ENCODE measurements around the gene THEM4.
"Not testable (repeated sequence)": the region's sequence is repeated elsewhere in the genome, so short reads cannot be mapped to it uniquely, and the experiment has no call there.

Gene THEM4

GRCh38 chr1:151935154-151935553, 25.8 kb upstream of the THEM4 start:
- DNase-seq: no peak

- DNase-seq: peak in 11 of 56 donors; percentile 1 to 52 (median 7)
Measured at GRCh38 chr1:151934048-151934493, 24.8 kb upstream of the THEM4 start.

GRCh38 chr1:151924691-151925587, 15.6 kb upstream of the THEM4 start:
- DNase-seq: no peak

GRCh38 chr1:151923422-151923821, 14.1 kb upstream of the THEM4 start:
- no peak for DNase-seq

GRCh38 chr1:151920149-151920548, 10.8 kb upstream of the THEM4 start:
- DNase-seq: no peak

GRCh38 chr1:151918819-151919610, 9.7 kb upstream of the THEM4 start:
- DNase-seq: no peak

- no peak for DNase-seq
Measured at GRCh38 chr1:151918156-151918555, 8.8 kb upstream of the THEM4 start.

- no peak for DNase-seq
Measured at GRCh38 chr1:151916726-151917370, 7.5 kb upstream of the THEM4 start.

GRCh38 chr1:151915061-151915686, 5.9 kb upstream of the THEM4 start:
- DNase-seq: no peak

GRCh38 chr1:151914076-151914475, 4.8 kb upstream of the THEM4 start:
- DNase-seq: no peak

- no peak for DNase-seq
Measured at GRCh38 chr1:151912973-151913372, 3.7 kb upstream of the THEM4 start.

GRCh38 chr1:151908228-151908691, 1.1 kb downstream of the THEM4 start:
- DNase-seq: no peak

- no peak for DNase-seq
Measured at GRCh38 chr1:151907363-151908139, 1.8 kb downstream of the THEM4 start.

- DNase-seq: not testable (repeated sequence)
Measured at GRCh38 chr1:151906324-151906645, 3.0 kb downstream of the THEM4 start.

- not testable (repeated sequence) for DNase-seq
Measured at GRCh38 chr1:151905443-151906323, 3.6 kb downstream of the THEM4 start.

- no peak for DNase-seq
Measured at GRCh38 chr1:151905070-151905442, 4.3 kb downstream of the THEM4 start.

GRCh38 chr1:151902858-151903257, 6.5 kb downstream of the THEM4 start:
- DNase-seq: no peak

GRCh38 chr1:151900804-151901203, 8.5 kb downstream of the THEM4 start:
- DNase-seq: not testable (repeated sequence)

GRCh38 chr1:151898519-151898991, 10.8 kb downstream of the THEM4 start:
- peak in 1 of 56 donors; percentile 46 for DNase-seq
